ENCODE measurements around the gene SLC39A10. TPM values are rescaled to one million over a fixed set of nuclear protein-coding genes. Genes with fewer than 3 reads are reported as not detected.
"Not testable (repeated sequence)": the region's sequence is repeated elsewhere in the genome, so short reads cannot be mapped to it uniquely, and the experiment has no call there.

The SLC39A10 gene
- polyA plus RNA-seq (ENCODE audit: insufficient read length), result 21.6 TPM

DNA sequence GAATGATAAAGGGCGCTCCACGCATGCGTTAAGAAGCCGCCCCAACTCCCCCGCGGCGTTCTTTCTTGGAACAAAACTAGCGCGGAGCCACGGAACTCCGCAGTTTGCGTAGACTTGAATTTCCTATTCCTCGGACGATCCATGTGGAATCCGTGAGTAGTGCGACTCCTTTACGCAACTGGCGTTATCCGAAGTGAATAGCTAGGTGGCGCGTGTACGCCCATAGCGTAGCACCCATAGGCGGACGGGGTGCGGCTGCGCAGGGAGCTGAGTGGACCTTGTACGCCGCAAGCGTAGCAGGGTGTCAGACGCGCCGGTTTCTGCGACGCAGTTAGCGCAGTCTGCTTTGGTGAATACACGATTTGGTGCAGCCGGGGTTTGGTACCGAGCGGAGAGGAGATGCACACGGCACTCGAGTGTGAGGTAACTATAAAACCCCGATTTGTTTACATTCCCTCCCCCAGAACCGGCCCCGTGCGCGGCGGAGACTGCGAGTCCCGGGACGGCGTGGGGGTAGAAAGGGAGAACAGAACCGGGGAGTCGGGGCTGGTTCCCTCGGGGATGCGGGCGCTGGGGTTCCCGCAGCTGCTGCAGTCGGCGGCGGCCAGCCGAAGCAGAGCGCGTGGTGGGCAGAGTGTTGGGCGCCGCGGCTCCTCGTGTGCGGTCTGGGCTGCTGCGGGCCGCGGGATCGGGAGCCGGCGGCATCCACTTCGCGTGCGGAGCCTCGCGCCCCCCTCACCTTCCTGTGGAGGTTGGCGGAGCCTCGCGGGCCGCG lies at the start of gene SLC39A10:
Gene SLC39A10, plus strand, starts transcription at position 368 of the 775 bp plus-strand sequence. CDS start 22,817 bp downstream, outside the sequence.
- peak; percentile 99 for DNase-seq

- DNase-seq, result no peak
These were observed 48.1 kb upstream of the SLC39A10 start for GRCh38 chr2:195608768-195609454.

DNA sequence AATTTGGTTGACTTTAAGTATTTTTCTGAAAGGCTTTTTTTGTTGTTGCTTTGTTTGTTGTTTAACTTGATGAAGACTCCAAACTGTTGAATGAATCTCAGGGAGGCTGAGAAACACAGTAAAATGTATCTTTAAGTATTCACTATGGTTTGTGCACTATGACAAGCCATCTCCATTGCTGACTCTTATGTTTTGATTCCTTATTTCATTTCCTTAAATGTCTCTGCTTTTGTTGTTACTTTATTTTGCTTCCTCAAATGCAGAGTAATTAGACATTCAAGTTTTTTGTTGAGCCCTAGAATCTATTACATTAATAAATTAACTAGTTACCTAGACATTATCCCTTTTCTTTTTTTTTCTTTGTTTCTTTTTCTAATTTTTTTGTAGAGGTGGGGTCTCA lies 46.3 kb upstream of the SLC39A10 start:
- DNase-seq, result no peak

DNA sequence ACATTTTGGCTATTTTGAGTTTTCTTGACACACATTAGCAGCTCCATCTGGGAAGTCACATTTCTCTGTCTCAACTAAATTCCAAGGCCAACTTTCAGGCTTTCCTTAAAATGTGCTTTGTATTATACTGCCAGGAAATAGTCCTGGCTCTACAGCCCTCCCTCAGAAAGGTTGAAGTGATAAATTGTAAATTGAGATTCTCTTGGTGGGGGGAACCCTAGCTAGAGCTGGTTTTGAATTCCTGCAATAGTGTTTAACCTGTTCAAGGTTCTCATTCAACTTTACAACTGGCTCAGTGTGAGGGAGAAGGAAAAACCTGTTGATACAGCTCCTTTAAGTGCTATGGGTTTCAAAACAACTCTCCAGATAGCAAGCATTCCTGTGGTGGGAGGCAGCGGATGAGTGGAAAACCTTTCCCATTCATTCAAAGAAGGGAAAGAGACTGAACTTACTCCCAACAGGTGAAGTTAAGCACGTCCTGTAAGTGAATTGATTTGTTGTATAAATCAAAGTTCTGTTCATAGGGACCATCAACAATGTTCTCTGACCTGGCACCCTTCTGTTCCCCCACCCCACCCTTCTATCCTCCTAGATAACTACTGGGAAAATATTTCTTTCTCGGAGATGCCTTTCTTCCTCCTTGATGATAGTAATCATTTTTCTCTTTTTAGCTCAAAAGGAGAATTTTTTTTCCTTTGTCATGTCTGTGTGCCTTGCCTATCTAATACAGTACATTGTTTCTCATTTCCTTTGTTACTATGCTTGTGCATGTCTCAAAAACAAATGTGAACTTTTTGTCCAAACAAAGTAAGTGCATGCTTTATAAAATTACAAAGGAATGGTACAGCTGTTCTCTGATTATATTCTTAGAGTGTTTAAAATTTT lies 44.2 kb upstream of the SLC39A10 start:
- no peak for DNase-seq

DNA sequence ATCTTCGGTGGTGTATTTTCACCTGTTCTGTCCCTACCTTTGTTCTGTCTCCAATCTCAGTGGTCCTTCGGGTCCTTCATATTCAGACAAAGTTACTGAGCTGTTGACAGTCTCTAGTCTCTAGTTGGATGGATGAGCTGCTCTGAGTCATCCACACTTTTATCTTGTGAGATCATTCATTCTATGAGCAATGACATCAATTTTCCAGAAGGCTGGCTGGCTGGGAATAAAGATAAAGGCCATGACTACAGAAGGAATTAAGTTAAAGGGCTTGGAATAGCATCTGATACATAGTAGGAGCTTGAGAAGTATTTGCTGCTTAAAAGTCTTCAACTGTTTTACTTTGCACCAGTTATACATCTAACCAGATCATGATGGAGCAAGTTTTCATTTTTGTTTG lies 43.1 kb upstream of the SLC39A10 start:
- peak; percentile 46 for DNase-seq

DNA sequence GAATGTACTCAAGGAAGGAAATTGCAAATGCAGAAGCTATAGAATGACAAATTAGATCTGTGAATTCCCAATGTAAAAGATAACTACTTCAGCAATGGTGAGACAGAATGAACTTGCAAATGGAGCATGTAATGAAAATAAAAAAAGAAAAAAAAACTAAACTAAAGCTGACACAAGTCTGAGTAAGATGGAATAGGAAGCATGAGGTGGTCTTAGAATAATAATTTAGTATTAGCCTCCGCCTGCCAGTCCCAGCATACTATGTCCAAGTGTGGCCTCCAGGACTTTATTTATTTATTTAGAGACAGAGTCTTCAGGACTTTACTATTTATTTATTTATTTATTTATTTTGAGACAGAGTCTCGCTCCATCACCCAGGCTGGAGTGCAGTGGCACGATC lies 37.4 kb upstream of the SLC39A10 start:
- DNase-seq, result no peak

DNA sequence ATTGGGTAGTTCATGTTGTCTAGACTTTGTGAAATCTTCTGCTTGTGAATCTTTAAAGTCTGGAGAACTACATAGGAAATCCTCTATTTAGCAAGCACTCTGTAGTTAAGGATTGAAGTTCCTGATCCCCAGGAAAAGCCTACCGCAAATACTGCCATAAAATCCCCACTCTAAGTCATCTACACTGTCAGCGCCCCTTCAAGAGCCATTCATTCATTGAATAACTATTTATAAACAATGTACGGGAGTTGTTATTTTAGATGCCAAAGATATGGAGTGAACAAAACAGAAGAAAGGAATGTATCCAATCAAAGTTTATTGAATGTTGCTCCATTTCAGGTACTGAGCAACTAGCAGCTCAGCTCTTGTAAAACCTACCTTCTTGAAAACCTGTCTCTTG lies 36.5 kb upstream of the SLC39A10 start:
- no peak for DNase-seq

GRCh38 chr2:195622966-195623365 lies 34.1 kb upstream of the SLC39A10 start:
- no peak for DNase-seq

DNA sequence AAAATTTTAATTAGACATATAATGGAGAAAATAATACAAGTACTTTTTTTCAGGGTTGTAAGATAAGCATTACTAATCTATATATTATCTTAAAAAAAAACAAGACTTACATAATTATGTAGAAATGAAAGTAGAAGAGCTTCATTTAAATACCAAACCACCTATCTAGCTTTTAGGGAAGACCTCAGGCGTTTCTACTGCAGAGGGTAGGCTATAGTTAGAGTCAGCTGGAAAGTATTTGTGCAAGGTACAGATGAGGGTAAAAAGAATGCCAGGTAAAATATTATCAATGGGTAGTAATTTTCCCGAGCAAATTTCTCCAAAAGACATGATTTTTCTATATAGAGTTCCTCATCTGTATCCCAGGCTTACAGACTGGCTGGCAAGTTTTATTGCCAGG lies 30.5 kb upstream of the SLC39A10 start:
- DNase-seq, result no peak

DNA sequence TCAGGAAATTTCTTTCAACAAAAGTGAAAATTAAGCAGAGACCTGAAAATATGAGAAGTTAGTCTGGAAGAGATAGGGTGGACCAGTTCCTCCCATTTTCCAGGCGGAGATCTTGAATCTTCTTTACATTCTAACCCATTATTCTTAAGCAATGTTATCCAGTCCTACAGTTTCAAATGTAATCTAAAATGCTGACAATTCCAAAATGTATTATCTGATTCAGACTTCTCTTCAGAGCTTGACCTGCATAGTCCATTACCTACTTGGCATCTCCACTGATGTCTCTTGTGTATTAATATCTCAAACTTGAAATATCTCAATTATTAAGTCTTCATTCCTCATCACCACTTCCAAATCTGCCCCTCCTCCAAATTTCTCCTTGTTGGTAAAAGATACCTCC lies 28.4 kb upstream of the SLC39A10 start:
- no peak for DNase-seq

DNA sequence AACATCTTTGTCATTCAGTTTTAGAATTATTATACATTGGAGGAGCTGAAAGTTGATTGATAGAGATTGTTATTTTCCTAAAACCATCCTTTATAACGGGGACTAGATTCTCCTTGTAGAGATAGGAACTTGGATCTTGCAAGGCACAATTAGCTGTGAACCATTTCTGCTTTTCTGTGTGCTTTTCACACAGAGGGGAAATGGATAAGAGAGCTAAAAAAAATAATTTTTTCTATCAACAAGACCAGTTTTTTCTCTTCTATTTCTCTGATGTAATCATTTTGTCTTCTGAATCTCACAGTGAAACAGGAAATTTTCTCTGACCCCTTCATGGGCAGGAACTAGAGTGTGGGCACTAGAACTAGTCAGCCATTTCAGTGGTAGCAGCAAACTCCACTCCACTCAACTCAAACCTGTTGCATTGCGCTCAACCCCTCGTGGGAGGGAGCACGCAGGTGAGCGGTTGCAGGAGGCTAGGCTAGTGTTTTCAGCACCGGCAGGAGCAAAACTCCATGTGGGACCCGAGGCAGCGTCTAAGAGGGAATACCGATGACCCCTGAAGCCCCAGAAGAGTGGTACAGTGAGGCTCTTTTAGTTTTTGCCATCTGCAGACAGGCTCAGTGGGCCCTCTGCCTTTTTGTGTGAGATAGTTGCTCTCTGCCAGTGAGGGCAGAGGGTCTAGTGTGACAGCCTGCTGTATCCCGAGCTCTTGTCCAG lies 24.0 kb upstream of the SLC39A10 start:
- DNase-seq, result no peak

DNA sequence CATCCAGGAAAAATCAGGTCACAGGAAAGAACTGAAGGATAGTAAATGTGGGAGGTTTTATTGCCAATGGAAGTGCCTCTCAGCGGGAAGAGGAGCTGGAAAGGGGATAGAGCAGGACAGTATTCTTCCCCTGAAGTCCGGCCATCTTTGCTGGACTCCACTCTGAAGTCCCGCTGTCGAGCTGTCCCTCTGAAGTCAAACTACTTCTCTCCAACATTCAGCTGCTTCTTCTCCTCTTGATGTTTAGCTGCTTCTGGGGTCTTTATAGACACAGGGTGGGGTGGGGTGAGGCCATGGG lies 23.5 kb upstream of the SLC39A10 start:
- no peak for DNase-seq

- DNase-seq, result no peak
These were observed 23.1 kb upstream of the SLC39A10 start for GRCh38 chr2:195633974-195634373.

- no peak for DNase-seq
These were observed 20.1 kb upstream of the SLC39A10 start for GRCh38 chr2:195636890-195637289.

- DNase-seq, result no peak
These were observed 18.3 kb upstream of the SLC39A10 start for GRCh38 chr2:195638750-195639149.

DNA sequence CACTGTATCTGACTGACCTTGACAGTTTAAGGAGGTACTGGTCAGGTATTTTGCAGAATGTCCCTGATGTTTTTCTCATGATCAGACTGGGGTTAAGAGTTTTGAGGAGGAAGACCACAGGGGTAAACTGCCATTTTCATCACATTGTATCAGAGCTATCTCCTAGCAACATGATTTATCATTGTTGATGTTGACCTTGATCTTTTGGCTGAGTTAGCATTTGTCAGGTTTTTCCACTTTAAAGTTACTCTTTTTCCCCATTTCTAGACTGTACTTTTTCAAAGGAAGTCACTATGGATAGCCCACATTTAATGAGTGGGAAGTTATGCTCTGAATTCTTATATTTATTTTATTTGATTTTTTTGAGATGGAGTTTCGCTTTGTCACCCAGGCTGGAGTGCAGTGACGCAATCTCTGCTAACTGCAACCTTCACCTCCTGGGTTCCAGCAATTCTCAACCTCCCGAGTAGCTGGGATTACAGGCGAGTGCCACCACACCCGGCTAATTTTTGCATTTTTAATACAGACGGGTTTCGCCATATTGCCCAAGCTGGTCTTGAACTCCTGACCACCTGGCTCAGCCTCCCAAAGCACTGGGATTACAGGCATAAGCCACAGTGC lies 17.7 kb upstream of the SLC39A10 start:
- DNase-seq, result no peak

DNA sequence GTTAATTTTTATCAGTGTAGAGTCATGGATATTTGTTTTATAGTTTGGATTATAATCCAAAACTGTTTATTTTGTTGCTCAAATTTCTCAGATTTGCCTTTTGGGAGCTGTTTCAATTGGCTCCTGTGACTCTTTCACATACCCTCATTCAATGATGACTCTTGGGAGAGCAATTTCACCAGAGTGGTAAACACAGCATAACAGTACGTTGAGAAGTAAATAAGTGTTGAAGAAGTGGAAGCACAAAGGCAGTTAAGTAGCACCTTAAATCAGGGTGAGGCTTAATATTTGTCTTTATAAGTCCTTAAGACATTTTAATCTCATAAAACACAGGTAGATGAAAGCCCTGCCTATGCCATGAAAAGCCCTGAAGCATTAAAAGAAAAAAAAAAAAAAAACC lies 17.1 kb upstream of the SLC39A10 start:
- DNase-seq, result no peak

DNA sequence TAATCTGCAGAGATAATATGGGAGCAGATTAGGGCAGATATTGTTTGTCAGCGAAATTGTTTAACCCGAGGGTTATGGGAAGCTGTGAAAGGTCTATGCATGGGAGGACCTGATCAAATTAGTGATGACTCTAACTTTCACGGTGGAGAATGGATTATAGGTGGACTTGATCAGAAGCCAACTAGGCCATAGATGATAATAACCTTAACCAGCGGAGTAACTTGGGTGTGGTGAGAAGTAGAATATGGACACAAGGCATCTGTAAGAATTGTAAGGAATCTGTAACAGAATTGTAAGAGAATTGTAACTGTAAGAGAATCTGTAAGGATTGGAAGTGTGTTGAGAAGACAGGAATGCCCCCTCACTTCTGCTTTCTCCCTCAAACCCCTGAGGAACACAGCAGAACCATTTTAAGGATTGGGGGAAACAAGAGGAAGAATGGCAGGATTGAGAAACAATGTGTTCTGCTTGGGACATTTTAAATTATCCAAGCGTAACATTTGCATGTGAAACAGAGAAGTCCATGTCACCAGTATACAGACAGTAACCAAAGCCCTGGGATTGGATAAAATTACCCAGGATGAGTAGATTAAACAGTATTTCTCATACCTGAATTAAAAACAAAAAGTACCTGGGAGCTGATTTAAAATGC lies 14.9 kb upstream of the SLC39A10 start:
- DNase-seq, result no peak

- no peak for DNase-seq
These were observed 14.4 kb upstream of the SLC39A10 start for GRCh38 chr2:195642679-195643068.

DNA sequence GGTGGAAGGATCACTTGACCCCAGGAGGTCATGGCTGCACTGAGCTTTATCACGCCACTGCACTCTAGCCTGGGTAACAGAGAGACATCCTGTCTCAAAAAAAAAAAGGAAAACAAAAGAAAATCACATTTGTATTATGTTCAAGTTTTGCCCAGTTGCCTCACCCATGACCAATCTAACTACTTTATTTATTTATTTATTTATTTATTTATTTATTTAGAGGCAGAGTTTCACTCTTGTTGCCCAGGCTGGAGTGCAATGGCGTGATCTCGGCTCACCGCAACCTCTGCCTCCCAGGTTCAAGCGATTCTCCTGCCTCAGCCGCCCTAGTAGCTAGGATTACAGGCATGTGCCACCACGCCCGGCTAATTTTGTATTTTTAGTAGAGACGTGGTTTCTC lies 12.3 kb upstream of the SLC39A10 start:
- not testable (repeated sequence) for DNase-seq

DNA sequence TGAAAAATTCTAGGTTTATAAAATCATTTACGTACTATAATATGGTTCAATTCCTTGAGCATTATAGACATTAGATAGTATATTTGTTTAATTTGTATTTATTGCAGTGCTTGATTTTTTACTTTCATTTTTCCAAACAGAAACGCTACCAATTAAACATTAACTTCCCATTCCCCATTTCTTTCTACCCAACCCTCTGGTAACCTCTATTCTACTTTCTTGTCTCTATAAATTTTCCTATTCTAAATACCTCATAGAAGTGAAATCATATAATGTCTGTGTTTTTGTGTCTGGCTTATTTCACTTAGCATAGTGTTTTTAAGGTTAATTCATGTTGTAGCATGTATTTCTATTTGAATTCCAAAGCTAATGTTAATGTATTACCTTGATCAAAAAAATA lies 11.6 kb upstream of the SLC39A10 start:
- DNase-seq, result no peak

DNA sequence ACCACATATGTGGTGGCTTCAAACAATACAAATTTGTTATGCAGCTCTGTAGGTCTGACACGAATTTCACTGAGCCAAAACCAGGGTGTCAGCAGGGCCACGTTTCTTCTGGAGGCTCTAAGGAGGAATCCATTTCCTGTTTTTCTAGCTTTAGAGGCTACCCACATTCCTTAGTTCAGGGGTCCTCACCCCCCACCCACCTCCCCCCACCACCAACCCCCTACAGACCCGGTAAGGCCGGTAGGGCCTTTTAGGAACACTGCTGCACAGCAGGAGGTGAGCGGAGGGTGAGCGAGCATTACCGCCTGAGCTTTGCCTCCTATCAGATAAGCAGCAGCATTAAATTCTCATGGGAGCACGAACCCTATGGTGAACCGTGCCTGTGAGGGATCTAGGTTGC lies 10.6 kb upstream of the SLC39A10 start:
- DNase-seq, result no peak
